Right lobe of liver (tissue), 6 donors: ENCODE results near the gene TRIM58. TPM values are rescaled to one million over a fixed set of nuclear protein-coding genes. Genes with fewer than 3 reads are reported as not detected.

Experiments used
- ATAC-seq, 4 donors: fragments of 200-7000 bp; cut with Tn5 transposase; one replicate each; pipeline ENCODE4 v1.9.1; 2020; ENCODE audit warnings: mild to moderate bottlenecking in 4 of 4, moderate library complexity in 4 of 4
- DNase-seq, 3 donors: peaks; one replicate each; pipeline ENCODE4 v3.0.0-alpha.2; 2020
- H3K27ac ChIP-seq, 3 donors: fragments of 200-600 bp; one replicate each; pipeline ENCODE4 v1.8.0; 2022
- H3K27me3 ChIP-seq, 2 donors: fragments of 200-600 bp; one replicate each; pipeline ENCODE4 v1.8.0; 2022
- H3K36me3 ChIP-seq, 4 donors: fragments of 200-600 bp; sonication (generic) in 1 of 4; one replicate each; pipeline versions ENCODE4 v1.5.1 to v1.8.0; 2017 to 2022; ENCODE audit warnings: control low read depth in 1 of 4
- H3K4me1 ChIP-seq, 4 donors: fragments of 200-600 bp; sonication (generic) in 1 of 4; one replicate each; pipeline versions ENCODE4 v1.5.1 to v1.8.0; 2017 to 2022; ENCODE audit warnings: control low read depth in 1 of 4
- H3K4me3 ChIP-seq, 3 donors: fragments of 200-600 bp; one replicate each; pipeline ENCODE4 v1.8.0; 2022
- H3K9me3 ChIP-seq, 4 donors: fragments of 200-600 bp; sonication (generic) in 1 of 4; one replicate each; pipeline versions ENCODE4 v1.5.1 to v1.8.0; 2017 to 2022; ENCODE audit warnings: control low read depth in 1 of 4
- CTCF ChIP-seq, 4 donors: fragments of 200-600 bp in 3 of 4; fragments of 450-650 bp in 1 of 4; IDR thresholded peaks; one replicate each; pipeline versions ENCODE4 v1.5.1 to v1.8.0; 2016 to 2022; ENCODE audit warnings: antibody characterized with exemption in 4 of 4, mild to moderate bottlenecking in 2 of 4
- POLR2A ChIP-seq: fragments of 450-650 bp; IDR thresholded peaks from one replicate; pipeline ENCODE4 v1.6.1; 2017; ENCODE audit warnings: antibody characterized with exemption, mild to moderate bottlenecking
- WGBS: methylation state at CpG from one replicate; pipeline ENCODE4 v1.1.6; 2018; ENCODE audit warnings: low coverage, low lambda C conversion rate; ENCODE audit not compliant: insufficient coverage; ENCODE audit errors: missing lambda C conversion rate; 5-methylcytosine and 5-hydroxymethylcytosine counted together
- intact Hi-C, 2 donors: fragments of 100-400 bp; cut with DNase I; formaldehyde crosslinking; loops; one replicate each; pipeline versions ENCODE4 v1.11.2 to v1.14.1; 2022
- total RNA-seq, 6 experiments: library from RNA; depleted of rRNA in 2 of 6; stranded (reverse); fragments of >200 nt in 2 of 6; fragmentation: NEBNext Ultra II Directional in 3 of 6; extraction: Animal tissue kit (Norgen Biotek cat#: 25700) in 3 of 6; gene quantifications; one replicate each; pipeline versions ENCODE4 v1.1.0 to v1.2.4, GENCODE V29; 2016 to 2023
- donor health status: DM: no; HTN: yes; CAD: no.
- donor health status: DM: no; HTN: no; CAD: no.
- donor health status: DM: no; HTN: no; CAD: no.
- donor health status: DM: no; HTN: yes; CAD: no.
- donor health status: DM: no; HTN: yes; CAD: no.

The TRIM58 gene
- total RNA-seq, 6 experiments from 2014 or later: 0.29 to 5.5 (median 2.1) TPM; not detected in 1

- intact Hi-C loops: no loop called here
- Histone ChIP-seq H3K4me3 (no peak overlapping the region), H3K27ac (no peak overlapping the region), H3K36me3 (no peaks in the 10 kb centered on the region), H3K4me1 (no peaks in the 10 kb centered on the region), H3K9me3 (no peaks in the 10 kb centered on the region), H3K27me3 (no peaks in the 10 kb centered on the region)
- no peak for TF ChIP-seq POLR2A
- WGBS: 50% methylated on average over 2 of the region's 2 CpGs
- DNase-seq: no peak
- no peak for ATAC-seq
Observed at GRCh38 chr1:247843411-247843810, 13.6 kb upstream of the TRIM58 start.

GRCh38 chr1:247845011-247845692, 11.8 kb upstream of the TRIM58 start:
- Histone ChIP-seq H3K27ac (no peak overlapping the region), H3K27me3 (no peaks in the 10 kb centered on the region), H3K36me3 (no peaks in the 10 kb centered on the region), H3K9me3 (no peaks in the 10 kb centered on the region), H3K4me1 (no peaks in the 10 kb centered on the region), H3K4me3 (no peak overlapping the region)
- TF ChIP-seq CTCF (IDR thresholded peaks at IDR 0.05) (no peak), POLR2A (no peak)
- ATAC-seq: no peak
- 63% methylated on average over 12 of the region's 12 CpGs for WGBS
- no peak for DNase-seq
- intact Hi-C loops: no loop called here

- no peak for DNase-seq
- H3K4me3 ChIP-seq: no peak overlapping the region
- WGBS: 39% methylated on average over 5 of the region's 5 CpGs
- H3K27ac ChIP-seq: no peak overlapping the region
- ATAC-seq: no peak
- intact Hi-C loops: no loop called here
- H3K9me3 ChIP-seq: no peaks in the 10 kb centered on the region
- H3K27me3 ChIP-seq: no peaks in the 10 kb centered on the region
- no peak for TF ChIP-seq CTCF (IDR thresholded peaks at IDR 0.05)
- TF ChIP-seq POLR2A: no peak
- no peaks in the 10 kb centered on the region for H3K4me1 ChIP-seq
- H3K36me3 ChIP-seq: no peaks in the 10 kb centered on the region
Observed at GRCh38 chr1:247845693-247846017, 11.3 kb upstream of the TRIM58 start.

- 69% methylated on average over 7 of the region's 7 CpGs for WGBS
Observed at GRCh38 chr1:247848346-247848745, 8.6 kb upstream of the TRIM58 start.

GRCh38 chr1:247849616-247850015, 7.4 kb upstream of the TRIM58 start:
- WGBS: 33% methylated on average over 1 of the region's 1 CpG
- intact Hi-C loops: no loop called here
- DNase-seq: no peak

More at GRCh38 chr1:247848346-247848745, 8.6 kb upstream of the TRIM58 start:
- H3K27me3 ChIP-seq: no peaks in the 10 kb centered on the region
- no peaks in the 10 kb centered on the region for H3K4me1 ChIP-seq
- intact Hi-C loops: no loop called here
- H3K9me3 ChIP-seq: no peaks in the 10 kb centered on the region
- DNase-seq (no peak), ATAC-seq (no peak)
- TF ChIP-seq POLR2A (no peak), CTCF (IDR thresholded peaks at IDR 0.05) (no peak)
- H3K4me3 ChIP-seq: no peak overlapping the region
- H3K27ac ChIP-seq: no peak overlapping the region
- H3K36me3 ChIP-seq: no peaks in the 10 kb centered on the region

More at GRCh38 chr1:247849616-247850015, 7.4 kb upstream of the TRIM58 start:
- no peak overlapping the region for H3K27ac ChIP-seq
- no peaks in the 10 kb centered on the region for H3K4me1 ChIP-seq
- no peak for ATAC-seq
- no peaks in the 10 kb centered on the region for H3K36me3 ChIP-seq
- no peak overlapping the region for H3K4me3 ChIP-seq
- H3K9me3 ChIP-seq: no peaks in the 10 kb centered on the region
- no peak for TF ChIP-seq POLR2A
- TF ChIP-seq CTCF (IDR thresholded peaks at IDR 0.05): no peak
- no peaks in the 10 kb centered on the region for H3K27me3 ChIP-seq
